Left cardiac atrium (tissue), 4 donors: ENCODE results near the gene ANAPC5. TPM values are rescaled to one million over a fixed set of nuclear protein-coding genes. Genes with fewer than 3 reads are reported as not detected.
A peak's percentile ranks its signal among the peaks of the same experiment; 100 is the strongest.

Experiments used
- ATAC-seq, 2 donors: fragments of 200-7000 bp; cut with Tn5 transposase; one replicate each; pipeline ENCODE4 v1.9.1; 2020; ENCODE audit warnings: mild to moderate bottlenecking in 2 of 2, moderate library complexity in 2 of 2
- DNase-seq: peaks from one replicate; pipeline ENCODE4 v3.0.0-alpha.2; 2020
- intact Hi-C, 2 donors: fragments of 100-400 bp; cut with DNase I; formaldehyde crosslinking; loops; one replicate each; pipeline versions ENCODE4 v1.14.1 to v1.15.1; 2022 to 2023
- total RNA-seq, 2 donors: library from RNA; stranded (reverse); fragmentation: NEBNext Ultra II Directional; extraction: Animal tissue kit (Norgen Biotek cat#: 25700); gene quantifications; one replicate each; pipeline ENCODE4 v1.2.1, GENCODE V29; 2021
- donor health status: DM: no; HTN: yes; CAD: no.
- donor health status: DM: no; HTN: yes; CAD: no; lungs with severe emphysema.
- donor health status: DM: yes; HTN: yes; CAD: no.
- donor health status: Dilated cardiomyopathy.

ANAPC5 gene
- total RNA-seq, 2 donors from 2014 or later = 51.9 to 65.0 TPM

DNA sequence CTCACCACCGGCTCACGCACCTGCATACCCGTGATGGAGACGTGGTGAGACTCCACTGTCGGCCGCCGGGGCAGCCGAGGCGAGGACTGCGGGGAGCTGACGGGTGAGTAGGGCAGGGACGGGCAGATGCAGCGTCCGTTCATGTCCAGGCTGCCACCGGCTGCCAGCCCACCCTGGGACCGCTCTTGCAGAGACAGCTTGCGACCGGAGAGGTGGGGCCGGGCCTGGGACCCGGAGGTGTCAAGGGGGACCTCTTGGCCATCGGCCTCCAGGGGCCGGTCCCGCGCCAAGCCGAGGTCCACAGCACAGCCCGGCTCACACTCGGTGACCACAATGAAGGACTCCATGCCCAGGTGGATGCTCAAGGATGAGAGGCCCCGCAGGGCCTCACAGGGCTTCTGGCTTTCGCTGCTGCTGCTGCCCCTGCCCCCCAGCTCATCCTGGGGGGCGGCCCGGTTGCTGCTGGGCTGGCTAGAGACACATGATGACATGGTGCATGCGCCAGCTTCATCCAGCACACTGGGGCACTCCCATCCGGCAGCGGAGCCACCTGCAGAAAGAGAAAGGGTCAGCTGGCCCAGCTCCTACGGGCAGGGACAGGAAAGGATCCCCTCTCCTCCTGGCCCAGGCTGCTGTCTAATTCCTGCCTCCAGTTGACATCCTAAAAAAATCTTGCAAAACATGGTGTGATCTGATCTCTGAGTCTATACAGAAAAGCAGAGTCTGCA, 78.0 kb downstream of the ANAPC5 start:
- DNase-seq = no peak
- ATAC-seq = no peak
- intact Hi-C loops = no loop called here

DNA sequence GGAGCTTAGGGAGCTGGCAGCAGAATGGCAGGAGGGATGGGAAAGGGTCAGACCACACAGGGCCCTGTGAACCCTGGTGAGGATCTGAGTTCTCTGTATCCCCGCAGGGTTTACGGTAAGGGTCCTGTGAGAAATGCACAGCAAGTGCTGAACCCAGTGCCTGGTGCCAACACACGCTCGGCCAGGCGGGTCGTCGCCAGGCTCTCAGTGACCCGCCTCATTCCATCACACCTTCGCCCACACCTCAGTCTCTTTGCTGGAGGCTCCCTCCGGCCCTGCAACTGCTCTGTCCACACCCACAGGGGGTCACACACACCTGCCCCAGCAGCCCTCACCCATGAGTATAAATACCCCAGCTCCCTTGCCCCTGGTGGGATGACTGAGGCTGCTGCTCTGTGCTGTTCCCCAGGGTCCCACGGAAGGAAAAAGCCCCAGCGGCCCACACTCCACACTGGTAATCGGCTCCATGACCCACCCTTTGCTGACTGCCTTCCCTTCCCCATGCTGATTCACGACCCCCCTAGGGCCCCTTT, 78.8 kb downstream of the ANAPC5 start:
- intact Hi-C loops = no loop called here
- ATAC-seq (no peak), DNase-seq (no peak)

DNA sequence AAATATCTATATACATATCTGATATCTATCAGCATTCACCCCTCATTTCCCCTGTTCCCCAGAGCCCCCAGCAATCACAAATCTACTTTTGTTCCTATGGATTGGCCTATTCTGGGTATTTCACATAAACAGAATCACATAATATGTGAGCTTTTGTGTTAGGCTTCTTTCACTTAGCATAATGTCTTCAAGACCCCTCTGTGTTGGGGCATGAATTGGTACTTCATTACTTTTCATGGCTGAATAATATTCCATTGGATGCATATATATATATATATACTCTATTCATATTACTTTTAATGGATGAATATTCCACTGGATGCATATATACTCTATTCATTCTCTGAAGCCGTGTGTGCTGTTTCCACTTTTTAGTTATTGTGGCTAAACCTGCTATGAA, 84.4 kb downstream of the ANAPC5 start:
- DNase-seq = no peak
- intact Hi-C loops = no loop called here
- no peak for ATAC-seq

DNA sequence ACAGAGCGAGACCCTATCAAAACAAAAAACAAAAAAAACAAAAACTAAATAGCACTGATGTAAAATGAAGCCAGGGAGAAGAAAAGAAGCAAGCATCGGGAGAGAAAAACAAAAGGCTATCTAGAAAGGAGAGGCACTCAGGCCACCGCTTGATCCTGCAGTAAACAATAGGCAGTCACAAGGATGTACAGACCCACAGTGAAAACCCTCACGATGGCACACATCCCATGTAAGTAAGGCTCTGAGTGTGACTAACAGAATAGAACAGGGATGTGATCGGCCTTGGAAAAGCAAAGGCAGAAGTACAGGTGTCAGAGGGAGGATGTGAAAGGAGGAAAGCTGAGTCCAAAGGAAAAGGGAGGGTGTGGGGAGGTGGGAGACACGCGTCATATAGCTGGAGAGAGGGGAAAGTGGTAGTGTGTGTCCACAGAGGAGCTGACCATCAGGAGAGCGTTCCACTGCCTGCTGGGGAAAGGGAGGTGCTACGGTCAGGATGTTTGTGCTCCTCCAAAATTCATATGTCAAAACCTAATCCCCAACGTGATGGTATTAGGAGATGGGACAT, 87.2 kb downstream of the ANAPC5 start:
- intact Hi-C loops = no loop called here
- ATAC-seq (no peak), DNase-seq (no peak)

DNA sequence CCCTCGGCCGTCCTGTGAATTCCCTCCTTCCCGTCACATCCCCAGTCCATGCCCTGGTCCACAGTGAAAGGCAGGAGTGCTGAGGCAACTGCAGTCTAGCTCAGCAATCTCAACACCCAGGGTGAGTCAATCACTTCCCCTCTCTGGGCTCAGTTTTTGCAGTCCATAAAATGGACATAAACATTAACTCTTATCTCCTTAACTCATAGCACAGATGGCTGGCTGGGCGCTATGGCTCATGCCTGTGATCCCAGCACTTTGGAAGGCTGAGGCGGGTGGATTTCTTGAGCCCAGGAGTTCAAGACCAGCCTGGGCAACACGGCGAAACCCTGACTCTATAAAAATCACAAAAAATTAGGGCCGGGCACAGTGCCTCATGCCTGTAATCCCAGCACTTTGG, 88.1 kb downstream of the ANAPC5 start:
- DNase-seq = no peak
- intact Hi-C loops = no loop called here
- no peak for ATAC-seq

DNA sequence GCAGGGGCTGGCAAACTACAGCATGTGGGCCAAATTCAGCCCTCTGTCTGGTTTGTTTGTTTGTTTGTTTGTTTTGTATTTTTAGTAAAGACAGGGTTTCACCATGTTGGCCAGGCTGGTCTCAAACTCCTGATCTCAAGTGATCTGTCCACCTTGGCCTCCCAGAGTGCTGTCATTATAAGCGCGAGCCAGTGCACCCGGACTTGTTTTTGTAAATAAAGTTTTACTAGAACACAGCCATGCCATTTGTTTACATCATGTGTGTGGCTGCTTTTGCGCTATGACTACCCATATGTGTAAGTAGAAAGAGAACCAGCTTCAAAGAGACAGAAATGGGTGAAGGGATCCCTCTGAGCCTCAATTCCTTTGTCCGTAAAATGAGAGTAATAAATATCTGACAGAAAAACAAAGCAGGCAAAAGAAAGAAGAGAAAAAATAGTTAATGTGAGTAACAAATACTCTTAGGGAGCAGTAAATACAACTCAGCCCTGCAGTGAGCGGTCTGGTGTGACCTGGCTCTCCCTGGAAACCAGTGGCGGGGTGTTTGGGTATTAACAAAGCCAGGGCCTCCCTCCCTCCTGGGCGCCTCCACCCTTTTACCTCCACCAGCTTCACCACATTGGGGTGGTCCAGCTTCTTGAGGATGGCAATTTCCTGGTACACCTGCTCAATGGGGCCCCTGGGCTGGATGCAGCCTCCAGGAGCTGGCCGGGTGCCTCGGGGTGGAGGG, 88.8 kb downstream of the ANAPC5 start:
- intact Hi-C loops = no loop called here
- DNase-seq (no peak), ATAC-seq (no peak)

DNA sequence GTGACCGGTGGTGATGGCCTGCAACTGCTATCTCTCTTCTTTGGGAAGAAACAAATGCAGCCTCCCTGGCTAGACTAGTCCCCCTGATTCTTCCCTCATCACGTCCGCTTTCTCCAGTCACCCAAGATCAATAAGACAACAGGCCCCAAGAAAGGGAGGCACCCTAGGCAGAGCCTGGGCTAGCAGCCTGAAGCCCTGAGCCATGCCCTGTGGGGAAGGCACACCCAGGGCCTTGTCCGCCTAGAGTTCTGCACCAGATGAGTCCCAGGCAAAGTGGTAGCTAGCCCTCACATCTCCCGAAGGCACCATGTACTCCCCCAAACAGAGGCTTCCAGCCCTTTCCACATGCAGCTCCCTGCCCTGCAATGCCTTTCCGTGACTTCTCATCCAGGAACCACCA, 90.8 kb downstream of the ANAPC5 start:
- DNase-seq (no peak), ATAC-seq (peak in 1 of 2 donors; percentile 19)
- intact Hi-C loops = no loop called here

DNA sequence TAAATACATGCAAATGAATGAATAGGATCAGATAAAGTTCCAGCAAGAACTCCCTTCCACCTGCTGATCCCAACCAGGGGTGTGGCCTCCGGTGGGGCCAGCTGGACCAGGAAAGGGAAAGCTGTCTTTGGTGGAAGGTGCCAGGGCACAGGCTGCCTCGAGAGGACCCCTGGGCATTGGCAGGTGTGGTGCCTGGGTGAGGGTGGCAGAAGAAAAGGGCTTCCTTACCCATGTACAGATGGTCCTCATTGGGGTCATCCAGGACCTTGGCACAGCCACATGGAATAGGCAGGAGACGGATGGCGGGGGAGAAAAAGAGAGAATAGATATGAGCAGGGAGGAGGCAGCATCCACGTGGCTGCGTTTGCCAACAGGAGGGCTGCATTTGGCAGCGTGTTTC, 92.1 kb downstream of the ANAPC5 start:
- intact Hi-C loops = no loop called here
- ATAC-seq (no peak), DNase-seq (no peak)

DNA sequence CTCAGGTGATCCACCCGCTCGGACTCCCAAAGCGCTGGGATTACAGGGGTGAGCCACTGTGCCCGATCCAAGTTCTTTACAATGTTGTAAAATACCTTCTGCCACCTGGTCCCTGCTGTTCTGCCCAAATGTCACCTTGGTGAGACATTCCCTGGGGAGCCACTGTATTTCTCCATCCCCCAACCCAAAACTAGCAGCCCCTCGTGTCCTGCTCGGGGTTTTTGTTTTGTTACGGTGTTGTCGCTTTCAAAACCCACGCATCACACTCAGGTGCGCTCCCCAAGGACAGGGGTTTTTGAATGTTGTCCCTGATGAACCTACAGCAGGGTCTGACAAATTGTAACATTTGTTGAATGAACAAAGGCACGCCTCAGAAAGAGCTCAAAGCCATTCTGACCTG, 93.1 kb downstream of the ANAPC5 start:
- intact Hi-C loops = no loop called here
- ATAC-seq (no peak), DNase-seq (no peak)

Other genes with a start within 250 kb of the ANAPC5 start
- gene P2RX7, start 219.5 kb downstream of the ANAPC5 start, total RNA-seq = 1 to 10 TPM; 1.3 to 3.0 TPM
- 10 to 100 TPM; 10.1 to 11.7 TPM for gene P2RX4, start 142.3 kb downstream of the ANAPC5 start, total RNA-seq
- gene CAMKK2, start 55.7 kb downstream of the ANAPC5 start, total RNA-seq = 10 to 100 TPM; 22.0 to 23.1 TPM
- gene RNF34, start 47.7 kb upstream of the ANAPC5 start, total RNA-seq = 10 to 100 TPM; 21.4 to 23.5 TPM
- gene KDM2B, start 228.6 kb upstream of the ANAPC5 start, total RNA-seq = 10 to 100 TPM; 11.2 to 14.7 TPM